ENCODE data around the gene PRIM2. TPM values are rescaled to one million over a fixed set of nuclear protein-coding genes. Genes with fewer than 3 reads are reported as not detected.
"Not testable (repeated sequence)": the region's sequence is repeated elsewhere in the genome, so short reads cannot be mapped to it uniquely, and the experiment has no call there.

PRIM2 gene
- total RNA-seq, 1 donor from 2014 or later = 25.7 TPM

GRCh38 chr6:57631773-57632172 lies 314.3 kb downstream of the PRIM2 start:
- DNase-seq = not testable (repeated sequence)

- DNase-seq = not testable (repeated sequence)
Observed at GRCh38 chr6:57658526-57658925, 341.1 kb downstream of the PRIM2 start.

GRCh38 chr6:57659794-57660193 lies 342.4 kb downstream of the PRIM2 start:
- DNase-seq = not testable (repeated sequence)

- DNase-seq = not testable (repeated sequence)
Observed at GRCh38 chr6:57660940-57661339, 343.5 kb downstream of the PRIM2 start.

- DNase-seq = not testable (repeated sequence)
Observed at GRCh38 chr6:57668108-57668507, 350.7 kb downstream of the PRIM2 start.

- DNase-seq = not testable (repeated sequence)
Observed at GRCh38 chr6:57671237-57671636, 353.8 kb downstream of the PRIM2 start.

- DNase-seq = not testable (repeated sequence)
Observed at GRCh38 chr6:57671937-57672627, 354.7 kb downstream of the PRIM2 start.

GRCh38 chr6:57673281-57673680 lies 355.9 kb downstream of the PRIM2 start:
- not testable (repeated sequence) for DNase-seq

GRCh38 chr6:57675386-57675785 lies 358.0 kb downstream of the PRIM2 start:
- not testable (repeated sequence) for DNase-seq

- not testable (repeated sequence) for DNase-seq
Observed at GRCh38 chr6:57696382-57696781, 379.0 kb downstream of the PRIM2 start.

Small RNA genes within 50 kb of the gene (small RNA-seq; reads per million reads assigned to genes)
- not detected for gene MIR548U

Other genes starting within 250 kb of the PRIM2 start
- gene ZNF451, start 227.4 kb upstream of the PRIM2 start, total RNA-seq = 167 TPM
- gene BAG2, start 145.3 kb upstream of the PRIM2 start, total RNA-seq = 3.7 TPM
- 51.3 TPM for gene RAB23, start 95.3 kb upstream of the PRIM2 start, total RNA-seq